Osteocyte (in vitro differentiated cells): ENCODE measurements around the gene IGFBP1. TPM values are rescaled to one million over a fixed set of nuclear protein-coding genes. Genes with fewer than 3 reads are reported as not detected.

Experiments used
- DNase-seq: peaks from one replicate; pipeline ENCODE4 v3.0.0; 2021; ENCODE audit warnings: mixed read lengths; ENCODE audit not compliant: unreplicated experiment; ENCODE audit errors: extremely low spot score
- H3K27ac Mint-ChIP-seq: one replicate; pipeline ENCODE4 v1.8.0; 2021; ENCODE audit warnings: mild to moderate bottlenecking, mixed read lengths; ENCODE audit not compliant: unreplicated experiment
- H3K27me3 Mint-ChIP-seq: one replicate; pipeline ENCODE4 v1.8.0; 2021; ENCODE audit warnings: mixed read lengths; ENCODE audit not compliant: unreplicated experiment
- H3K36me3 Mint-ChIP-seq: one replicate; pipeline ENCODE4 v1.8.0; 2021; ENCODE audit warnings: mixed read lengths; ENCODE audit not compliant: unreplicated experiment
- H3K4me1 Mint-ChIP-seq: one replicate; pipeline ENCODE4 v1.8.0; 2021; ENCODE audit warnings: mixed read lengths; ENCODE audit not compliant: unreplicated experiment
- H3K4me3 Mint-ChIP-seq: one replicate; pipeline ENCODE4 v1.8.0; 2021; ENCODE audit warnings: mild to moderate bottlenecking, moderate library complexity, mixed read lengths; ENCODE audit not compliant: unreplicated experiment
- H3K9me3 Mint-ChIP-seq: one replicate; pipeline ENCODE4 v1.8.0; 2021; ENCODE audit warnings: mixed read lengths; ENCODE audit not compliant: unreplicated experiment
- total RNA-seq: library from RNA; stranded (reverse); gene quantifications from 2 replicates; pipeline ENCODE4 v1.2.1, GENCODE V29; 2021
- TF ChIP-seq, protein P1 (sequence below): fragments of 200-600 bp; sonication (generic); IDR thresholded peaks from 2 replicates; pipeline ENCODE4 v1.5.0; 2021; ENCODE audit warnings: antibody characterized with exemption, mild to moderate bottlenecking, moderate library complexity

Gene IGFBP1
- total RNA-seq, 1 donor from 2014 or later = 2.4 TPM

DNA sequence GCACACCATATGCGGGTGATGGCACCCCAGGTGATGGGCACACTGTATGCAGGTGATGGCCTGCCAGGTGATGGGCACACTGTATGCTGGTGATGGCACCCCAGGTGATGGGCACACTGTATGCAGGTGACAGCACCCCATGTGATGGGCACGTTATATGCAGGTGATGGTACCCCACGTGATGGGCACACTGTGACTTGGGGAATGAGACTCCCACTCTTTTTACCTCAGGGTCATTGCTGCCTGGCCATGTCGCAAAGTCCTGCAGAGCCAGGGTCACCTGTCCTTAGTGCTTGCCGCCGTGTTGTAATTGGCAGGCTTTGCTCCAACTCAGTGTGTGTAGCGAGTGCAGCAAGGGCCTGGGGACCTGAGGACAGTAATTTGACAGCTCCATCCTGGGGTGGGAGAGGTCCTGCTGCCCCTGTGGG lies 7.8 kb upstream of the IGFBP1 start:
- no peak overlapping the region for H3K27ac Mint-ChIP-seq
- H3K27me3 Mint-ChIP-seq = no peaks in the 10 kb centered on the region
- DNase-seq = no peak
- no peaks in the 10 kb centered on the region for H3K36me3 Mint-ChIP-seq
- TF ChIP-seq, protein P1, sequence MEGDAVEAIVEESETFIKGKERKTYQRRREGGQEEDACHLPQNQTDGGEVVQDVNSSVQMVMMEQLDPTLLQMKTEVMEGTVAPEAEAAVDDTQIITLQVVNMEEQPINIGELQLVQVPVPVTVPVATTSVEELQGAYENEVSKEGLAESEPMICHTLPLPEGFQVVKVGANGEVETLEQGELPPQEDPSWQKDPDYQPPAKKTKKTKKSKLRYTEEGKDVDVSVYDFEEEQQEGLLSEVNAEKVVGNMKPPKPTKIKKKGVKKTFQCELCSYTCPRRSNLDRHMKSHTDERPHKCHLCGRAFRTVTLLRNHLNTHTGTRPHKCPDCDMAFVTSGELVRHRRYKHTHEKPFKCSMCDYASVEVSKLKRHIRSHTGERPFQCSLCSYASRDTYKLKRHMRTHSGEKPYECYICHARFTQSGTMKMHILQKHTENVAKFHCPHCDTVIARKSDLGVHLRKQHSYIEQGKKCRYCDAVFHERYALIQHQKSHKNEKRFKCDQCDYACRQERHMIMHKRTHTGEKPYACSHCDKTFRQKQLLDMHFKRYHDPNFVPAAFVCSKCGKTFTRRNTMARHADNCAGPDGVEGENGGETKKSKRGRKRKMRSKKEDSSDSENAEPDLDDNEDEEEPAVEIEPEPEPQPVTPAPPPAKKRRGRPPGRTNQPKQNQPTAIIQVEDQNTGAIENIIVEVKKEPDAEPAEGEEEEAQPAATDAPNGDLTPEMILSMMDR = no peak
- peaks cover 33% of the 10 kb centered on the region for H3K4me1 Mint-ChIP-seq
- H3K4me3 Mint-ChIP-seq = no peak overlapping the region
- peaks cover 16% of the 10 kb centered on the region for H3K9me3 Mint-ChIP-seq

DNA sequence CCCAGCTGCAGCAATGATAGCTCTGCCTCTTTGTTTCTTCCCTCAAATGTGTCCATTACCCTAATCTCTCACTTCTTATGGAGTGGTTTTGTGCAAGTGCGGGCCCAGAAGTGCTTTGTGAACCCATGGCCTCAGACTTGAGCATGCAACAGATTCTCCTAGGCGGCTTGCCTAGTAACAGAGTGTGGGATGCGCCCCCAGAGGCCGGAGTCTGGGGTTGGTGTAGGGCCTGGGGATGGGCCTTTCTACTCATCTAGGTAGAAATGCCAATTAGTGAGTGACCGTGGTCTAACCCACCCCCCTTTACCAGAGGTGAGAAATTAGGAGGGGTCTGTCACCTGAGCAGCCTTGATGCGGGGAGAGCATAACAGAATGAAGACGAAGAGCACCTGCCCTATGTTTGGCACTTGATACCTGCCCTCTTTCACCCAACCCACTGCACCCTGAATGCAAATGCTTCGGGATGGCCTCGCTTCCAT lies 7.0 kb upstream of the IGFBP1 start:
- Mint-ChIP-seq H3K27ac (peak overlapping the region; percentile 42), H3K4me3 (no peak overlapping the region), H3K27me3 (no peaks in the 10 kb centered on the region), H3K9me3 (peaks cover 16% of the 10 kb centered on the region), H3K36me3 (no peaks in the 10 kb centered on the region), H3K4me1 (peaks cover 41% of the 10 kb centered on the region)
- TF ChIP-seq, protein P1 = no peak
- DNase-seq = no peak

DNA sequence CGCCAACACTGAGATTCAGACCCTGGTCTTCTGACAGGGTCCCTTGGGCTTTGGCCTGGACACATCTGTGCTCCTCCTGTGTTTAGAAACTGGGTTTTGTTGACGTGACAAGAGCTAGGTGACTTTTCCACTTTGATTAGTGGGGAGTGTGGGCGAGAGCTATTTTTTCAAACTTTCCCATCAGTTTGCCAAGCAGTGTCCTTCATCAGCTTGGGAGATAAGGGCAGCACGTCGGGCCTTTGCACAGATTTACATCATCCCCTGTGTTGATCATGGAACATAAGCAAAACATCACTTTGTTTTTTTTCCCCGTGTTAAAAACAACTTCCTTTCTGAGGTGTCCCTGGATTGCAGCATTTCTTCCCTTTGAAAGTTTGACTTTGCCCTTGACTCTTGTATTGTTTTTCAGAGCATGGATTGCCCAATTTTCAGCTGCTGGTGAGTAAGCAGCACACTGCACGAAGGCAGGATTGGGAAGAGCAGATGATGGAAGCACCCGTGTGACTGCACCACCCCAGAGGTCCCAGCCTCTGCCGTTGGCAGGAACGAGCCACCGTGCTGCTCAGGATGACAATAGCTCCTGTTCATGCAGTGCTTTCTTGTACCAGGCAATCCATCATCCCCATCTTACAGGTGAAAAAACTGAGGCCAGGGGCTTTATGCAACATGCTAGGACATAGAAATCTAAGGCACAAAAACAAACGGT lies 6.4 kb upstream of the IGFBP1 start:
- H3K9me3 Mint-ChIP-seq = peaks cover 16% of the 10 kb centered on the region
- no peaks in the 10 kb centered on the region for H3K27me3 Mint-ChIP-seq
- H3K27ac Mint-ChIP-seq = peak overlapping the region; percentile 12
- no peaks in the 10 kb centered on the region for H3K36me3 Mint-ChIP-seq
- H3K4me3 Mint-ChIP-seq = no peak overlapping the region
- H3K4me1 Mint-ChIP-seq = peaks cover 47% of the 10 kb centered on the region
- DNase-seq = no peak
- TF ChIP-seq, protein P1 = no peak

DNA sequence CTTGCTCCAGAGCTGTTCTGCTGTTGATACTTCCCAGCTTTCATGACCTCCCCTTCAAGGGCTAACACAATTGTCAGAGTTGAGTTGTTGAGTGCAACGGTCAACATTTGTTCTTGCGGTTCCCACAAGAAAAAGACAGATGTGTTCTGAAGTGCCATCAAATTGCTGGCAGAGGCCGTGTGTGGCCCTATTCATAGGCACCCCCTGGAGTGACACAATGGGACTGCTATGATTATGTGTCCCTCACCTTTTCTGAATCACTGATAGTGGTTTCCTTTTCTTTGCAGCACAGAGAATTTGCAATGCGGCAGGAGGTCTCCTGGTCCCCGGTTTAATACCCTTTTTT lies 5.8 kb upstream of the IGFBP1 start:
- DNase-seq = no peak
- TF ChIP-seq, protein P1 = no peak
- Mint-ChIP-seq H3K4me3 (no peak overlapping the region), H3K27me3 (no peaks in the 10 kb centered on the region), H3K9me3 (peaks cover 16% of the 10 kb centered on the region), H3K4me1 (peaks cover 53% of the 10 kb centered on the region), H3K27ac (peak overlapping the region; percentile 23), H3K36me3 (no peaks in the 10 kb centered on the region)

DNA sequence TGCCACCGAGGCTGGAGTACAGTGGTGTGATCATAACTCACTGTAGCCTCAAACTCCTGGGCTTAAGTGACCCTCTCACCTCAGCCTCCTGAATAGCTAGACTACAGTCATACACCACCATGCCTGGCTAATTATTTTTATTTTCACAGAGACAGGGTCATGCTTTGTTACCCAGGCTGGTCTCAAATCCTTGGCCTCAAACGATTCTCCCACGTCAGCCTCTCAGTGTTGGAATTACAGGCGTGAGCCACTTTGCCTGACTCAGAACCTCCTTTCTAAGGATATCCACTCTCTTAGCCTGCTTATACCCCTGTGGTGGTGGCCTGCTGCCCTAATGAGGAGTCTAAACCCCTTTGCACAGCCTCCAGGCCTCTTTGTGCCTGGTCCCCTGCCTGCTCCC lies 4.2 kb upstream of the IGFBP1 start:
- H3K27ac Mint-ChIP-seq = peak overlapping the region; percentile 92
- TF ChIP-seq, protein P1 = no peak
- no peaks in the 10 kb centered on the region for H3K27me3 Mint-ChIP-seq
- no peak for DNase-seq
- no peaks in the 10 kb centered on the region for H3K36me3 Mint-ChIP-seq
- no peak overlapping the region for H3K4me3 Mint-ChIP-seq
- H3K9me3 Mint-ChIP-seq = peaks cover 3% of the 10 kb centered on the region
- peaks cover 67% of the 10 kb centered on the region for H3K4me1 Mint-ChIP-seq
